NCI-H2196 treated with DMSO at 0.1 percent for 48 hours (cell line): ENCODE results near the gene RABGGTA.
"Not testable (repeated sequence)": the region's sequence is repeated elsewhere in the genome, so short reads cannot be mapped to it uniquely, and the experiment has no call there.

Experiments used
- DNase-seq: peaks from one replicate; lab custom pipeline; 2025; ENCODE audit not compliant: unreplicated experiment; lab: John Stamatoyannopoulos, UW

Gene RABGGTA

GRCh38 chr14:24261256-24261968, 10.0 kb downstream of the RABGGTA start:
- DNase-seq = no peak

DNA sequence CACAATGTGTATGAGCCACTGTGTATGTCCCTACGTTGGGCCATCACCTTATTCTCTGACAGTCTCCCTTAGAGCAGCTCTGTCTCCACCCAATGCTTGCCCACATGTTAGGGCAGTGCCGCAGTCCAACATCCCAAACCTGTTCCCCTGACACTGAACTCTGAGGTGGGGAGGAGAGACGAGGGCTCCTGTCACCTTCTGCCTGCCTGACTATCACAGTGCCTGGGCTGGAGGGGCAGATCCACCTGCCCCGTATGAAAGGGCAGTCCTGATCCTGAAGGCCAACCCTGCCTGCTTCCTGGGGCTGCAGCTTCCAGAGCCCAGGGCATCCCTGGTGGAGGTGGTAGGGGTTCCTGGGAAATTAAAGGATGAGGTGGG, 10.6 kb downstream of the RABGGTA start:
- no peak for DNase-seq

- DNase-seq = no peak
These were observed 11.2 kb downstream of the RABGGTA start for GRCh38 chr14:24260026-24260779.

GRCh38 chr14:24259282-24260025, 11.9 kb downstream of the RABGGTA start:
- DNase-seq = no peak

GRCh38 chr14:24258548-24259265, 12.7 kb downstream of the RABGGTA start:
- no peak for DNase-seq

DNA sequence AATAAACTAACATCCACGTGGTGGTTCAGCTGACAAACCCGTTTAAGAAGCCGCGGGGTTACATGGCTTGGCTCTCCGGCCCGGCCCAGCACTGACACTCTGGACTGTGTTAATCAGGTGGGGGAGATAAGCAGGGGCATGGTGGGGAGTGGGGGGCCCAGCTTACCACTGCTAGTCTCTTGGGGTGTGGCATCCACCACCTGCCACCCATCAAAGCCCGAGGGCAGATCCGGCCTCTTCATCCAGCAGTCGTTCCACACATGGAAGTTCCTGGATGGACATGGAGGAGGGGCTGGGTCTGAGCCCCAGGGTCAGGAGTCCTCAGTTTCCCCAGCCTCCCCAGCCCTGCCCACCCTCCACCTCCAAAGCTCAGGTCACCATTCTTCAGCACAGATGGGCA, 13.3 kb downstream of the RABGGTA start:
- no peak for DNase-seq

- no peak for DNase-seq
These were observed 14.4 kb downstream of the RABGGTA start for GRCh38 chr14:24256960-24257359.

DNA sequence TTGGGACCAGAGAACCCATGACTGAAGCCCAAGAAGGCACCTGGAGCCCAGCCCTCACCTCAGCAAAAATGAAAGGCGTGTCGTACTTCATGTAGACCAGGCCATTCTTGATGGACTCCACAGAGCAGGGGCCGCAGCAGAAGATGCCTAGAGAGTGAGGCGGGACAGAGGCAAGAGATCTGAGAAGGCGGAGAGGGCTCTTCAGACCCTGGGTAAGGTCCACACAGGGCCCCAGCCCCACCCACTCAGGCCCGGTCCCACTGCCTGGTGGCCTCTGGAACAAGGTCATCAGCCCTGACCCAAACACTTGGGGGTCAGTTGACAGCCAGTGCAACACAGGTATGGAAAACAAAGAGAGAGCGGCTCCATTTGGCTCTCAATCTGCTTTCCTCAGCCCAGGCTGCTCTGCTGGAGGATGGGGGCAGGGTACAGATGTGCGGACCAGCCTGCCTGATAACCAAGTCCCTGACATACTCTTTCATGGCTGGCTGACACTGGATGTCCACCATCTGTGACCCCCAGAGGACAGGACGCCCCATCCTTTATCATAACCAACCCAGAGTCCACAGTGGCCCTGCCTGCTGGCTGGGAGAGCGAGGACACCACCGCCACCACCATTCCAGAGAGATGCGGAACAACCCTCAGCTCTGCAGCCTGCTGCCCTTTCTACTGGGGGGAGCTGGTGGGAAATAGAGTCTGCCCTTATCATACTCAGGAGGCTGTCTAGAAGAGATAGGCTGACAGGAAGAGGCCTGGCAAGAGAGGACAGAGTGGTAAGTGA, 15.3 kb downstream of the RABGGTA start:
- DNase-seq = no peak

DNA sequence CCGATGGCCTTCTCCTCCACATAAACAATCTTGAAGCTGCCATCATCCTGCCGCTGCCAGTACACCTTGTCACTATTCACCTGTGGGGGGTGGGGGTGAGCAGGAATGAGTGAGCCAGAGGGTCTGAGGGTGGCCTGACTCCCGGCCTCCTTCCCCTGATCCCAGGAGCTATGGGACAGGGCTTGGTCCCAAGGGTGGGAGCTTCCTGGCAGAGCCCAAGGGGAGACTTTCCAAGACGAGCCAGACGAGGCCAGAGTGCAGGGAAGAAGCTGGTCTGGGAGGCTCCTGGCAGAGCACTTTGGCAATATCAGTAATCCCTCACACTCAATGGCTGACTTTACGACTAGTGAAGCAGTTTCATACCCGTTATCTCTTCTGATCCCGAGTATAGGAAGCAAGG, 16.0 kb downstream of the RABGGTA start:
- DNase-seq = no peak

DNA sequence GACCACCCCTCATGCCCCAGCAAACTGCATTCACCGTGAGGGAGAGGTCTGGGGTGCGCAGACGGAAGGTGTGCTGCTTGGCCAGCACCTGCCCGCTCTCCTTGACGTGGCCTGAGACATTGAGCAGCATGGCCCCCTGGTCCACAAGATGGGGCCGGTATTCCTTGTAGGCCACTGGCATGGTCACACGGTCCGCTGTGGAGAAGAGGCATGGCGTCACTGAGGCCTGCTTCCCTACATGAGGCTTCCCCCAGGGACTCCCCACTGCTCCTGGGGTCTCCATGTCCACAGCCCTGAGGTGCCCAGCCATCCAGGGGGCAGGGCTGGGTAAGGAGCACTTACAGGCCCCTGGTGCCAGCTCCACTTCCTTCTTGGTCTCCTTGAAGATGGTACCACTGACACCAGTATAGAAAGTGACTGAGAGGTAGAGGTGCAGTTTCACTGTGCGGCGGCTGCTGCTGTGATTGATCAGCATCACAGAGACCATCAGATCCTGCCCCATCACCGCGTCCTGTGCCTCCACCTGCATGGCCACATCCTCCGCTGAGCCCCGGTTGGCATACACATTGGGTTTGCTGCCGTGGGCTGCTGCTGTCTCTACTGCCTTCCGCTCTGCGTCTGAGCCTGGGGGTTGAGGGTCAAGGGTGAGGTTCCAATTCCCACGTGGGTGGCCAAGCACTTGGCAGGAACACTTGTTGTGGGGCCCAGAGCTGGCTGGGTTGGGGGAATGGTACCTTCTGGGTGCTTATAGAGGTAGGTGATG, 16.6 kb downstream of the RABGGTA start:
- no peak for DNase-seq

DNA sequence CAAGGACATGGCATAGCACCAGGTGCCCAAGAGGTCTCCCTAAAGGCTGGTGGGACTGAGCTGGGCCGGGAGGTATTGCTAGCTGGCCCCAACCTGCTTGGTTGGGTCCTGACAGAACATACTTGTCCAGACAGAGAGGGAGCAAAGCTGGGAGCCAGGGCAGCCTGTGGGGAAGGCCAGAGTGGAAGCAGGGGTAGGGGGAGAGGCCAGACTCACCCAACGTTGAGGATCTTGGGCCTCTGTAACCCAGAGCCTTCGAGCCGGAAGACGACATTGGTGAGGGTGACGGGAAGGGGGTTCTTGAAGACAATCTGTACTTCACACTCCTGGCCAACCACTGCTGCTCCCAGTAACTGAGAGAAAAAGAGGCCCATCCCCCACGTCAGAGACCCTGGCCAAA, 17.5 kb downstream of the RABGGTA start:
- no peak for DNase-seq

GRCh38 chr14:24252289-24253124, 18.9 kb downstream of the RABGGTA start:
- DNase-seq = no peak

DNA sequence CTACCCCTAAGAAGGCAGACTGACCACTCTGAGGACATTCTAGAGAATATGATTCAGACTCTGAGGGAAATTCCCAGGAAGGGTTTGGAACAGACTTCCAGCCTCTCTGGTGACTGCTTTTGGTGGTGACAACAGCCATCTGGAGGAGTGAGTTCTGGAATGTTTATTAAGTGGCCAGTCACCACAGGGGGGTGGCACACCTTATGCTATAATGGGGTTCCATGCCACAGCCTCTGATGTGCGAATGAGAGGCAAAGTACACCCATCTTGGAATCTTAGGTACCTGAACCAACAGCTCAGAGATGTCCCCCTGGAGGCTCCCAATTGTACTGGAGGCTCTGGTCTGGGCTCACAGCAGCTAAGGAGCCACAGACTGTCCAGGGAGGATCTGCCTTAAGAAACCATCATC, 19.5 kb downstream of the RABGGTA start:
- DNase-seq = no peak

- DNase-seq = no peak
These were observed 21.0 kb downstream of the RABGGTA start for GRCh38 chr14:24250354-24250753.

- DNase-seq = no peak
These were observed 22.0 kb downstream of the RABGGTA start for GRCh38 chr14:24249230-24250021.

- DNase-seq = no peak
These were observed 24.0 kb downstream of the RABGGTA start for GRCh38 chr14:24247422-24247821.

- no peak for DNase-seq
These were observed 24.6 kb downstream of the RABGGTA start for GRCh38 chr14:24246765-24247212.

DNA sequence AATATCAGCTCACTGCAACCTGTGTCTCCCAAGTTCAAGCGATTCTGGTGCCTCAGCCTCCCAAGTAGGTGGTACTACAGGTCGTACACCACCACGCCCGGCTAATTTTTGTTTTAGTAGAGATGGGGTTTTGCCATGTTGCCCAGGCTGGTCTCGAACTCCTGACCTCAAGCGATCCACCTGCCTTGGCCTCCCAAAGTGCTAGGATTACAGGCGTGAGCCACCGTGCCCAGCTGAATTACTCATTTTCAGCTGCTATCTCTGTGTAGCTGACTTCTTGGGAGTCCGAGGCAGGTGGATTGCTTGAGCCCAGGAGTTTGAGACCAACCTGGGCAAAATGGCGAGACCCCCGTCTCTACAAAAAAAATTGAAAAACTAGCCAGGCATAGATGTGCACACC, 26.0 kb downstream of the RABGGTA start:
- DNase-seq = not testable (repeated sequence)
